HG02885 (cell line): ENCODE data around the gene INTS14.

Source experiments
- ATAC-seq: cut with Tn5 transposase; IDR thresholded peaks from one replicate; pipeline ENCODE4 v1.9.1; 2021; ENCODE audit warnings: mild to moderate bottlenecking; ENCODE audit not compliant: unreplicated experiment, poor library complexity

Gene INTS14

DNA sequence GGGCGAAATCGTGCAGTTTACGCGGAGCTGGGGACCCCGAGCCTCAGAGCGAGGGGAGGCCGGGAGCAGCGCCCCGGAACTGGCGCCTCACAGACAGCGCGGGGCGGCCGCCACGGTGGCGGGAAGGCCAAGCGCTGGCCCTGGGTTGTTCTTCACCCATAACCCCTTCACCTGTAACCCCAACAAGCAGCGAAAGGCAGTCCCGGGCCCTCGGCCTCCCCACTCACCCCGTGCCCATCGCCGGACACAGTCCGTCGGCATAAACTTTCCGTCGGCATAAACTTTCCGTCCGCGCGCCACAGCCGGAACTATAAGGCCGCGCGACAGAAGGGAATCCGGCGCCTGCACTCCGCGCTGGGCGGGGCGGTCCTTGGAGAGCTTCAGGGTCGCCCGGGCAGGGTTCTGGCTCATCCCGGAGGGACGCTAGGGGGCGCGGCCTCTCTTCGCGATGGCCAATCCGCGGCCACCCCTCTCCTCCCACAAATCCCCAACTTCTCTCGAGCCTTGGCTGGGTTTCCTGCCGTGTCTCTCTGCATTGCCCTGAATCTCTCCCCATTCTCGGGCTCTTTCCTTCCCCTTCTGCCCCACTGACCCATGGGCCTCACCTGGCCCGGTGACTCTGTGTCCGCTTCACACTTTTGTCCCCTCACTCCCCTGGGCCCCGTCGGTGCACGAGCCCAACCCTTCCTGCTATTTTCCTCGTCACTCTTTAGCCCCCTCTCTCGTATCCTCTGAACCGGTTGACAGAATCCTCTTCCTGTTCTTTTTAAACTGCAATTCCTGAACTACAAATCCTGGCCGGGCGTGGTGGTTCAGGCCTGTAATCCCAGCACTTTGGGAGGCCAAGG is at the start of gene INTS14:
INTS14 (minus strand) TSS at position 261 of the 848 bp plus-strand sequence. CDS start 3,751 bp downstream, outside the sequence.
- ATAC-seq, result peak; percentile 96

DNA sequence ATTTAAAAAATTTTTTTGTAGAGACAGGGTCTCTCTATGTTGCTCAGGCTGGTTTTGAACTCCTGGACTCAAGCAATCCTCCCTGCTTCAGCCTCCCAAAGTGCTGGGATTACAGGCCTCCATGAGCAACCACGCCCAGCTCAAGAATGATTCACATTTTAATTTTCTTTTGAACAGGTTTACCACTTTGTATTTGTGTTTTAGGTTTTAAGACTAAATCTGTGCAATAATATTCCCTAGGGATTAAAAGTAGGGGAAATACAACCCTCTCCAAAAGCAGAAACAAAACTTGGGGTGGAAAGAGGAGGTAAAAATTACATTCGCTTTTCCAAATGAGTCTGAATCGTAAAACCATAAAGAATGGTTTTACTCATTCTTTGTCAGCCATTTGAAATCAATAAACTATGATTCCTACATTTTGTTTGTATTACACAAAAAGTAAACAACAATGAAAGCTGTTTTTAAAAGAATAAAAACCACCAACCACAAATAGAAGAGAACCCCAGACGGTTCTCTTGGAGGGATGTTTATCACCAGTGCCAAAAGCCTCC is 48.6 kb upstream of the INTS14 start:
- no peak for ATAC-seq

DNA sequence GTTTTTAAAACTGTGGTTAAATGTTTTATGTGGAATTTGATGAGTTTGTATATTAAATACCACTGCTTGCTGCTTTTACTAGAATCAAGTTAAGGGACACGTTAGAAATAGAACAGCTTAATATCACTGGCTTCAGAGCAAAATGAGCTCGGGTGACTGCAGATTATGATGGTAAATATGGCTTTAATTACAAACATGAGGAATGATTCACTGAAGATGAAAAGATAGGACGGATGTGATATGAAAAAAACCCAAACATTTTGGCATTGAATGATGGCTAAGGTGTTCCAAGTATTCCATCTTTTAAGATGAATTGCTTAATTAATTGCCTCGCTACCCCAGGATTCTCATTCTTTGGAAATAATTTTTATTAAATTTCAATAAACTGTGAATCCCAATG is 44.5 kb upstream of the INTS14 start:
- no peak for ATAC-seq

DNA sequence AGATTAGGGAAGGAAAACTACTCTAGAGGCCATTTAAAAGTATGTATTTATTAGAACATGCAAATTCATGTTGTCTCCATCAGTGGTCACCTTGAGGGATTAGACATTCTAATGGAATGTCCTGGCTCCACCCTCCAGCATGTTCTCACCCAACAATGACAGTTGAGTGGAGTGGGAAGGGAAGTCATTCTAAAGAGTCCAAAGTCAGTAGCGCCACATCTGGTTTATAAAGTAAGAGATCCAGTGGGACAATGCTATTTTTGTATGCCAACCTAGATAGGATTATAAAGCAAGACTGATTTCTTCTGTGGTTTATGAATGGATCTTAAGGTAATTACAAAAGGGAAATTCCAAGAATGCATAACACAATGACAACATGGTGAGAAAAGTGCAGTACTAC is 44.1 kb upstream of the INTS14 start:
- ATAC-seq, result no peak

DNA sequence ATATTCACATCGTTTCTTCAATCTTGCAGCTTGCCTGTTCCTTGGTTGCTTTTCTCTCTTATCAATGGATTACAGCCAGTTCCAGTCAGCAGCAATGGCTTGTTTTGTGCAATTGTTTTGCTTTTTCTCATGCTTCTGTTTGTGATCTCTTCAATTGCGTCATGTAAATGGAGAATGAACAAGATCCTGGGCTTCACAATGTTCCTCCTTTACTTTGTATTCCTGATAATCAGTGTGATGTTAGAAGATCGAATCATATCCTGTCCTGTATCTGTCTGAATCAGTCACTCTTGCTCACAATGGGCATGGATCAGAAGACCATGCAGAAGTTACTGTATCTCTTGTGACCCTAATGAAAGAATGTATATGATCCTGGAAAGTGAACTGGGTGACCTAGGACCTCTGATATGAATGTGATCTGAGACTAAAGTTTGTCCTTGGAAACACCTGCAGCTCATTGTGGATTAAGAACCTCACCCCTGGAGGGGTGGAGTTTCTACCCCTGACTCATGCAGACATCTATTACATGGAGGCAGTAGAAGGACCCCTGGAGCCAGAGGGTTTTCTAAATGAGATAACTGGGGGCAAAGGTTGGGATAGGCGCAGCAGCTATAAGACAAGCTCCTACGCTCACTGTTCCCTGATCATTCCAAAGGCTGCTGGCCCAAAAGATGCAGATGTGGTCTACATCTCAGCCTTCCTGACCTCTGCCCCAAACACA is 43.0 kb upstream of the INTS14 start:
- ATAC-seq, result no peak

DNA sequence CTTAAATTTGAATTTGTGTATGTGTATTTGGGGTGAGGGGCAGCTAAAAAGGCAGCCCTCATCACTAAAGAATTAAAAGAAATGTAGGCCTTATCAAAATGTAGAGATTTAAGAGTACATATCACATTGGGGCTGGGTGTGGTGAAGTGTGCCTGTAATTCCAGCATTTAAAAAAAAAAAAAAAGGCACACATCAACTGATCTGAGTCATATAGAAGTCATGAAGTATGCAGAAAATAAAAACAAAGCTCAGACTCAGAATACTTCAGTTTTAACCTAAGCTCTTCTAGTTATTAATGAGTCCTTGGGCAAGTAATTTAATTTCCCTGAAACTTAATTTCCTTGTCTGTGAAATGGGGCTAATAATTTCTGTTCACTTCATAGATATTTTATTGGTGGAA is 42.4 kb upstream of the INTS14 start:
- ATAC-seq, result no peak

DNA sequence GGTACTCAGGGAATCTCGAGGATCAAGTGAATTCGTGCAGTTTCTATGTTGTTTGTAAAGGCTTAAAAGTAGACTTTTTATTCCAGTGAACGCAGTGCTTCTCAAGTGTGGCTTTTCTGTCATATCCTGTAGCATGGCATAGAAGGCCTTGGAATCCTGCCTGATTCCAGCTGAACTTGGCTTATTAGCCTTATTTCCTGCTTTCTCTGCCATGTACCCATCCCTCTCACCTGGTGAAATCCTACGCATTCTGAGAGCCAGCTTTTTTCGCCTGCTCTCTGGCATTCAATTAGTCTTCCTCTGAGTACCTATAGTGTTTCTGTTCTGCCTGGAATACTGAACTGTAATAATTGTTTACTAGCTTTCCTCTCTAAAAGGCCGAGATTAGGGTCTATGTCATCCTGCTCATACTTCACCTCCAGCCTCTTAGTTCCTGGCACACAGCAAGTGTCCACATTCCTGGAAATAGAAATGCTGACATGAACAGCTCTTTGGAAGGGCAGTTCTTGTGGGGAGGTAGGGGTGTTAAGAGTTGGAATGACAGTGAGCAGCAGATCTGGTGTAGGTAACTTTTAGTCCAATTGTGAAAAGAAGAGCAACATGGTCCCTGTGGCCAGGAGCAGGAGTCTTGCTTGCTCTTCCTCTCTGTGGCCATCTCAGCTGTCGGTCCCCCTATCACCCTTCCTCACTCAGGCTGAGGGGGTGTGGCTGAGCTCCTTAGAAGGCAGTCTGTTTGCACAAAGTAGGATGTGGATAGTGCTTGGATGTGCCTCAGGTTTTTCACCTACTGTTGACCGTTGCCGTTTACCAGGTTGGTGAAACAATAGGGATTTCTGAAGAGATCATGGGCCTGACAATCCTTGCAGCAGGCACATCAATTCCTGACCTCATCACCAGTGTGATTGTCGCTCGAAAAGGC is 41.2 kb upstream of the INTS14 start:
- ATAC-seq, result no peak

DNA sequence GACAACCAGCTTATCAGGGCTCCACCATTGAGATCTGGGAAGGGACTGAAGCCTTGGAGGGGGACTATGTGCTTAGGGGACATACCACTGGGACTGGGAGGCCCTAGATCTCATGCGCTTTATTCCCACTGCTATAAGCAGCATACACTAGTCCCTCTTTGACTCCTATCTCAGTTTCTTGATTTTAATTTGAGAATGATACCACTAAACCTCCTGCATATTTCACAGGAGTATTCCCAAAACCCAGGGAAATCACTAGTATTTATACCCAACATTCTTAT is 40.1 kb upstream of the INTS14 start:
- ATAC-seq, result no peak

DNA sequence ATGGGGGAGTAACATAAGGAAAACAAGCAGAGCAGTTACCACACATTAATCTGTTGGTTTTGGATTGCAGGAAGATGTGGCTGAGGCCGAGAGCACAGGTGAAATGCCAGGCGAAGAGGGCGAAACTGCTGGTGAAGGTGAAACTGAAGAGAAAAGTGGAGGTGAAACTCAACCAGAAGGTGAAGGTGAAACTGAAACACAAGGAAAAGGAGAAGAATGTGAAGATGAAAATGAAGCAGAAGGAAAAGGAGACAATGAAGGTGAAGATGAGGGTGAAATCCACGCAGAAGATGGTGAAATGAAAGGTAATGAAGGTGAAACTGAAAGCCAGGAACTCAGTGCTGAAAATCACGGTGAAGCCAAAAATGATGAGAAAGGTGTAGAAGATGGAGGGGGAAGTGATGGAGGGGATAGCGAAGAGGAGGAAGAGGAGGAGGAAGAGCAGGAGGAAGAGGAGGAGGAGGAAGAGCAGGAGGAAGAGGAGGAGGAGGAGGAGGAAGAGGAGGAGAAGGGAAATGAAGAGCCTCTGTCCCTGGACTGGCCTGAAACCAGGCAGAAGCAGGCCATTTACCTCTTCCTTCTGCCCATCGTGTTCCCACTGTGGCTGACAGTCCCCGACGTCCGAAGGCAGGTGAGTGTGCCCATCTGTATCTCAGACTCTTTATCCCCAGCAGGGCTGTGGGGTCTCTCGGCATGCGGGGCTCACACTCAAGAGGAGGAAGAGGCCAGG is 39.5 kb upstream of the INTS14 start:
- no peak for ATAC-seq

DNA sequence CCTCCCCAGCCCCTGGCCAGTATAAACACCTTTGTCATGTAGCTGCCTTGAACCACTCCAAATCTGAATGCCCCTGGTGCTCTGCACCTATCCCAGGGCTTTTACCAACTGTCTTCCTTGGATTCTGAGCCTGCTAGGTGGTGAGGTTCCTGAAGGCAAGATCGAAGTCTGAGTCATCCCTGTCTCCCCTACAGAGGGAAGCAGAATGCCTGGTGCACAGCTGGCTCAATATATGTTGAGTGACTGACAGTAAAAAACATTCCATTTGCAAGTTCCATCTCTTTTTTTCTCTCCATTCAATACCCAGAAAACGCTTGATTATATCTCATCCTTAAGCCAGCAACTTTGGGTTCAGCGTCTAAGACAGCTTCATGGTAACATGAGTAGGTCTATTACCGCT is 35.6 kb upstream of the INTS14 start:
- no peak for ATAC-seq

DNA sequence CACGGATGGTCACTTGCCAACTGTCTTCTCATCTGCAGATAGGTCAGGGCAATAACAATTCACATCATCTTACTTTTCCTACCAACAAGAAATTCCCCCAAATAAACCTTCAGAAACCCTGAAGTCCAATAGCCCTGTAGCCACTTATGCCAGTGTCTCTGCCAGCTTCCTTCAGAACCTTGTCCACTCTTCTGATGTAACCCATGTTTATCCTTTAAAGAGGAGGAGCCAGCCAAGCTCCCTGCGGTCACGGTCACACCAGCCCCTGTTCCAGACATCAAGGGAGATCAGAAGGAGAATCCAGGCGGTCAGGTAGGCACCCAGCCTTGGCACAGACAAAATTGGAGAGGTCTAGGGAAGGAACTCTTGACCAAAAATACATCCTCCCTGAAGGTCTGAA is 34.5 kb upstream of the INTS14 start:
- no peak for ATAC-seq

DNA sequence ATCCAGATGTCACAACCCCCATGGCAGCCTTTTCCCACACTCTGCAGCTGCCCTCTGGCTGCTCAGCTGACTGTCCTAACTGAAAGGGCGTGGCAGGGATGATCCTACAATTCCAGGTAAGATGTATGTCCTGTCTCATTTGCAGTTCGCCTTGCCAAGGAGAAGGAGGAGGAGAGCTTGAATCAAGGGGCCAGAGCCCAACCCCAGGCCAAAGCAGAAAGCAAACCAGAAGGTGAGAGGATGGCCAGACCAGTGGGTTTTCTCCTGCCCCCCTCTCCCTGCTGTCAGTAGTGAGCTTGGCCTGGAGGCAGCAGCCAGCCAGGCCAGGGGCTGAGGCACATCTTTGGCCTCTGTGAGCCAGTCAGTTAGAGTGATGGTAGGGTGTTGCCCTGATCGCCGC is 33.4 kb upstream of the INTS14 start:
- ATAC-seq, result no peak

DNA sequence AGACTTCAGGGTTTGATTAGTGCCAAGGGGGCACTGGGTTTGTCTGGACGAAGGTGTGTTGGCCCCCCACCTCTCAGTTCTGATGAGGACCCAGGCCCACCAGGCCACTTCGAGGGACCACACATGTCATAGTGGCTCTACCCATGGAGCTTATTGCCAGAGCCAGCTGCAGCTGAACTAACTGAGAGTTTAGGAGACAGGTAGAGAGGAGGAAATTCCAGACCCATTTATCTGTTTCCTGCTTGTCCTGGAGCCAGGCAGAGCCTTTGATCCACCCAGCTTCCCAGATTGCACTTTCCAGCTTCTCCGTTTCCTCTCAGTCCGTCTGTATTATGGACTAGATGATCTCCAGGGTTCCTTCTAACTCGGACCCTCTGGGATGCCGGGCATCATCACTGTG is 31.7 kb upstream of the INTS14 start:
- ATAC-seq, result no peak

DNA sequence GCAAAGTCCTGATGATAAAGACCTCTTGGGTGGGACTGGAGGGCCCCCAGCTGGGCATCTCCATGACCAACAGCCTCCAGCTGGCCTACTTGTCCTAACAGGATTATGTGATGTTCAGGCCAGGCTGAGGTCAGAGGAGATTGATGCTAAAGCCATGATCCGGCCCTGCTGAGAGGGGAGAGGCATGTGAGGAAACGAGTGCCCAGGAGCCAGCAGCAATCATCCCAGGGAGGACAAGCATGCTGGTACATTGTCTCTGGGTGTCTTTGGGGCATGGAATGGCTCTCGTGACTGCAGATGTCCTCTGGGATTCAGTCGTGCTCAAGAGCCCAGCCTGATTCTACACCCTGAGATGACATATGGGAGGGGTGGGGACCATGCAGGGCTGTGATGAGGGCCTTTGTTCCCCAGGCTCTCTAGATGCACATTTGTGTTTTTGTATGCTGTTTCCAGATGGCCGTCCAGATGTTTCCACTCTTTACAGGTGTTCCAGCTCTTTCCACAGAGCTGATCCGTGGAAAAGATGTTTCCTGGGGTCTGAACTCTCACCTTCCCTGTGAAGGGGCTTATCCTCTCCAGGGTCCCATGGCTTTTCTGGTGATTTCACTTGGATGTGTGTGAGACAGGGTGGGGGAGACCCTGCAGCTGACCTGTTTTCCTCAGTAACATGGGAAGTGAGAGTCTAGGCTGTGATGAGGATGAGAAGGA is 31.0 kb upstream of the INTS14 start:
- no peak for ATAC-seq

DNA sequence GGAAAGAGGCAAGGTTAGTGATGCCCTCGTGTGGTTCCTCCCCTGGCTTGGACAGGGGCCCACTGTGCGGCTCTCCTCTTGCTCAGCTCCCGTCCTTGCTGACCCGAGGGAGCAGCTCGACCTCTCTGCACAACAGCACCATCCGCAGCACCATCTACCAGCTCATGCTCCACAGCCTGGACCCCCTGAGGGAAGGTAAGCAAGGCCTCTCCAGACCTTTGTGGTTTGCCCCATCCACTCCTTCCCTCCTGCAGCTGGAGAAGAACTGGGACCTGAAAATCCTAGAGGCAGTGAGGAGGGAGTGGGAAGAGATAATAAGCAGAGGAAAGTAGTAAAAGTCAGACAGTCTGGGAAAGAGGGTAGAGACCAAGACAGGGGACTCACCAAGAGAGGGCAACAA is 28.6 kb upstream of the INTS14 start:
- no peak for ATAC-seq

DNA sequence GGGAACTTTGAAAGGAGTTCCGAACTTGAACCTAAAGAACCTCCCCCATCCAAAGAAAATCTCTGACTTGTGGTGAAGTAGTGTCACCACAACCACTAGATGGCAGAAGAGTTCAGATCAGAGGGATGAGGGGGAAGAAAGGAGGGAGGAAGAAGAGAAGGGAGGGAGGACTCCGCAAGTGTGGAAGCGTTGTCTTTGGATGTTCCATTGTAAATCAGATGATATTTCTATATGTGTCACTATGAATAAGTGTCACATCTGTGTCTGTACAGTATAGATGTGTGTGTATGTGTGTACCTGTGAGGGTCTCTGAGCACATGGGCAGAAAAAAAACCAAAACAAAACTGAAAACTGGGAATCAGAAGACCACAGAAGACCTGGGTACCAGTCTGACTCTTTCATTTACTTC is 27.8 kb upstream of the INTS14 start:
- ATAC-seq, result no peak

DNA sequence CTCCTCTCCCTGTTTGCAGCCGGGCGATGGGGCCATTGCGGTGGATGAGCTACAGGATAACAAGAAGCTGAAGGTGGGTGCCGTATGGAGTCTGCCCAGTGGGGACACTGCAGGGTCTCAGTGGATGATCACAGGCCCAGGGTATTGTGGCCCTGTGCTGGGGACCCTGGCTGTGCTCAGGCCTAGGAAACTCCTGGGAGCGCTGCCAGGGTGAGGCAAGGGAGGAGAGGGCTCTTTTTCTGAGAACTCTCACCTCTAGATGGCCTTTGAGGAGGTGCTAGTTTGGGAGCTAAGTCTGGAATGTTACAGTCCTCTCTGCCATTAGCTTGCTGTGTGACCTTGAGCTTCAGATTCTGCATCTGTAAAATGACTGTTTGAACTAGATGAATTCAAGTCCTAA is 27.2 kb upstream of the INTS14 start:
- ATAC-seq, result no peak

DNA sequence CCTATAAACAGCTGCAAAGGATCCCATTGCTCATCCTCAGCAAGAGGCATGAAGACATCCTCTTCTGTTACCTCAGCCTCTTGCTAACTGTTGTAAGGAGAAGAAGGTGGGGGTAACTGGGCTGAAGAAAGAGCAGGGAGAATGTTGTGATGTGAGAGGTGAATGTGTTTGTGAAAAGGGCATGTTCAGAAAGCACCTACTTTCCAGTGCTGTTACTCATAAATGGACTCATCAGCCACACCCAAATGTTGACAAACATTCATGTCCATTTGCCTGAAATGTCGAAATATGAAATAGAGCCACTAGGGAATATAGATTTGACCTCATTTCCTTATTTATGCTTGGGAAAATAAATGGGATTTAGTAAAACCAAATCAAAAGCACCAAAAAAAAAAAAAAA is 23.4 kb upstream of the INTS14 start:
- no peak for ATAC-seq

DNA sequence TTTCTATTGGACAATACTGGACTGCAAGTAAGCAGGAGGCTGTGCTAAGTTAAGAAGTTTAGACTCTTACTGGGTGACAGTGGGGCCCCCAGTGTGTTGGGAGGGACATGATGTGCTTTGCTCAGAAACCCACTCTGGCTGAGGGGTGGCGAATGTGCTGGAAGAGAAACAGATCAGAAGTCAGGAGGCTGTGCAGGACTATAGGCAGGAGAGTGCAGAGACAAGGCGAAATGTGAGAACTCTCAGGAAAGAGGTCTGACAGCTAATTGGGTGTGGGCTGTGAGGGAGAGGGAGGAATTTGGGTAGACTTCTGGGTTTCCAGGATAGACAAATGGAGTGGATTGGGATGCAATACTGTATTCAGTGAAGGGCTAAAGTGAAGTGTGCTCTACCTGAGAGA is 22.8 kb upstream of the INTS14 start:
- ATAC-seq, result no peak
